ENCODE data around the gene TTLL5.

DNA sequence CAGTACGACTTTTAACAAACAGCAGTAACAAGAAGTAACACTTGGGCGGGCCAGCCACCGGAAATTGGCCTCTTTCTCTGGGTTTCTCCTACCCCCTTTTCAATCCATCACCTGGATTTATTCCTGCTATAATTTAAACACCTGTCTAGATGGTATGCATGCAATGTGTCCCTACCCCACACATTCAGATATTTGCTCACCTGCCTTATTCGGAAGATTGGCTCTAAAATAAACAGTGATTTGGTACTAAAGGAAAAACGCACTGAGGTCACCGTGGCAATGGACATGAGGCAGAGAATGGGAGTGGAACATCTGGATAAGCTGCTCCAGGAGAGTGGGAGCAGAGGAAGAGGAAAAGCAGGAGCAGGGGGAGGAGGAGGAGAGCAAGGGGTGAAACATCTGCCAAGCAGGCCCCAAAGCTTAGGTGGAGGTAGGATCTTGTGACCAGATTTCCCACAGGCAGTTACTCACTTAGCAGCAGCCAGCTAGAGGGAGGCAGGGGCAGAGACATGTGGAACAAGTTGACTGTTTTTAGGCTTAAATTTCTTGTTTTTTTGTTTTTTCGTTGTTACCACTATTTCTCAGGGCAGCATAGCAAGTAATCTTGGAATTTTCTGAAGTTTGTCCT, 150.9 kb downstream of the TTLL5 start:
- TF ChIP-seq CTCF (IDR thresholded peaks at IDR 0.05), result no peak
- no peak for TF ChIP-seq JUN (IDR thresholded peaks at IDR 0.05)
- TF ChIP-seq, protein P1, sequence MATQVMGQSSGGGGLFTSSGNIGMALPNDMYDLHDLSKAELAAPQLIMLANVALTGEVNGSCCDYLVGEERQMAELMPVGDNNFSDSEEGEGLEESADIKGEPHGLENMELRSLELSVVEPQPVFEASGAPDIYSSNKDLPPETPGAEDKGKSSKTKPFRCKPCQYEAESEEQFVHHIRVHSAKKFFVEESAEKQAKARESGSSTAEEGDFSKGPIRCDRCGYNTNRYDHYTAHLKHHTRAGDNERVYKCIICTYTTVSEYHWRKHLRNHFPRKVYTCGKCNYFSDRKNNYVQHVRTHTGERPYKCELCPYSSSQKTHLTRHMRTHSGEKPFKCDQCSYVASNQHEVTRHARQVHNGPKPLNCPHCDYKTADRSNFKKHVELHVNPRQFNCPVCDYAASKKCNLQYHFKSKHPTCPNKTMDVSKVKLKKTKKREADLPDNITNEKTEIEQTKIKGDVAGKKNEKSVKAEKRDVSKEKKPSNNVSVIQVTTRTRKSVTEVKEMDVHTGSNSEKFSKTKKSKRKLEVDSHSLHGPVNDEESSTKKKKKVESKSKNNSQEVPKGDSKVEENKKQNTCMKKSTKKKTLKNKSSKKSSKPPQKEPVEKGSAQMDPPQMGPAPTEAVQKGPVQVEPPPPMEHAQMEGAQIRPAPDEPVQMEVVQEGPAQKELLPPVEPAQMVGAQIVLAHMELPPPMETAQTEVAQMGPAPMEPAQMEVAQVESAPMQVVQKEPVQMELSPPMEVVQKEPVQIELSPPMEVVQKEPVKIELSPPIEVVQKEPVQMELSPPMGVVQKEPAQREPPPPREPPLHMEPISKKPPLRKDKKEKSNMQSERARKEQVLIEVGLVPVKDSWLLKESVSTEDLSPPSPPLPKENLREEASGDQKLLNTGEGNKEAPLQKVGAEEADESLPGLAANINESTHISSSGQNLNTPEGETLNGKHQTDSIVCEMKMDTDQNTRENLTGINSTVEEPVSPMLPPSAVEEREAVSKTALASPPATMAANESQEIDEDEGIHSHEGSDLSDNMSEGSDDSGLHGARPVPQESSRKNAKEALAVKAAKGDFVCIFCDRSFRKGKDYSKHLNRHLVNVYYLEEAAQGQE (IDR thresholded peaks at IDR 0.05), result no peak
- no peak for TF ChIP-seq BHLHE40 (IDR thresholded peaks at IDR 0.05; ENCODE audit: low read depth, low read length)
- no peak for TF ChIP-seq CEBPB (IDR thresholded peaks at IDR 0.05)
- no peak for TF ChIP-seq CHD4 (IDR thresholded peaks at IDR 0.05; ENCODE audit: borderline replicate concordance)
- TF ChIP-seq NR3C1 (IDR thresholded peaks at IDR 0.05), result no peak
- TF ChIP-seq MAX (IDR thresholded peaks at IDR 0.05), result no peak
- no peak for TF ChIP-seq POLR2A (IDR thresholded peaks at IDR 0.05; ENCODE audit: low read length)
- TF ChIP-seq HOXA7 (CRISPR knock-in tag; IDR thresholded peaks at IDR 0.05), result no peak
- TF ChIP-seq EP300 (IDR thresholded peaks at IDR 0.05), result no peak

Data from A549 (cell line).